H9 (cell line): ENCODE measurements around the gene MIGA2. TPM values are rescaled to one million over a fixed set of nuclear protein-coding genes. Genes with fewer than 3 reads are reported as not detected.

Source experiments
- DNase-seq: peaks from one replicate; pipeline ENCODE4 v3.0.0-alpha.2; 2017
- H2AFZ ChIP-seq: one replicate; pipeline ENCODE4 v1.6.1; 2013; ENCODE audit warnings: mild to moderate bottlenecking, low read length, control low read depth, moderate library complexity
- H2AK5ac ChIP-seq: 2 replicates; pipeline ENCODE4 v1.6.1; 2013; ENCODE audit warnings: low read length, control low read depth, mixed read lengths; ENCODE audit not compliant: insufficient read length
- H2BK120ac ChIP-seq: one replicate; pipeline ENCODE4 v1.6.1; 2013; ENCODE audit warnings: low read depth, mild to moderate bottlenecking, low read length, control low read depth, inconsistent platforms; ENCODE audit not compliant: poor library complexity, severe bottlenecking
- H2BK12ac ChIP-seq: 2 replicates; pipeline ENCODE4 v1.6.1; 2013; ENCODE audit warnings: low read length, control low read depth, mixed read lengths, low read depth; ENCODE audit not compliant: insufficient read length
- H2BK15ac ChIP-seq: 2 replicates; pipeline ENCODE4 v1.6.1; 2013; ENCODE audit warnings: low read depth, low read length, control low read depth
- H2BK20ac ChIP-seq: one replicate; pipeline ENCODE4 v1.6.1; 2013; ENCODE audit warnings: low read depth, mild to moderate bottlenecking, low read length, control low read depth, inconsistent platforms; ENCODE audit not compliant: poor library complexity, severe bottlenecking
- H2BK5ac ChIP-seq: 2 replicates; pipeline ENCODE4 v1.6.1; 2013; ENCODE audit warnings: low read length, control low read depth, mixed read lengths; ENCODE audit not compliant: insufficient read length
- H3K14ac ChIP-seq: 2 replicates; pipeline ENCODE4 v1.6.1; 2013; ENCODE audit warnings: low read length, control low read depth; ENCODE audit not compliant: insufficient read depth
- H3K18ac ChIP-seq: 2 replicates; pipeline ENCODE4 v1.6.1; 2013; ENCODE audit warnings: low read depth, mild to moderate bottlenecking, mixed read lengths, low read length, control low read depth; ENCODE audit not compliant: insufficient read length
- H3K23ac ChIP-seq: 2 replicates; pipeline ENCODE4 v1.6.1; 2013; ENCODE audit warnings: low read length, control low read depth, mixed read lengths, low read depth; ENCODE audit not compliant: insufficient read length
- H3K23me2 ChIP-seq: 2 replicates; pipeline ENCODE4 v1.6.1; 2013; ENCODE audit warnings: low read depth, mild to moderate bottlenecking, mixed read lengths, low read length, control low read depth; ENCODE audit not compliant: insufficient read length, poor library complexity, severe bottlenecking
- H3K27ac ChIP-seq: 2 replicates; pipeline ENCODE4 v1.5.1; 2013; ENCODE audit warnings: low read length, control low read depth, mixed read lengths, low read depth; ENCODE audit not compliant: insufficient read length
- H3K27me3 ChIP-seq: 2 replicates; pipeline ENCODE4 v1.6.1; 2013; ENCODE audit warnings: low read length, control low read depth, inconsistent platforms; ENCODE audit not compliant: insufficient read depth
- H3K4ac ChIP-seq: 2 replicates; pipeline ENCODE4 v1.6.1; 2013; ENCODE audit warnings: low read depth, mild to moderate bottlenecking, control low read depth, inconsistent platforms, low read length, moderate library complexity
- H3K4me1 ChIP-seq: 2 replicates; pipeline ENCODE4 v1.6.1; 2013; ENCODE audit warnings: low read length, control low read depth, inconsistent platforms; ENCODE audit not compliant: insufficient read depth
- H3K4me2 ChIP-seq: 2 replicates; pipeline ENCODE4 v1.6.1; 2013; ENCODE audit warnings: low read length, control low read depth, mixed read lengths; ENCODE audit not compliant: insufficient read length, insufficient read depth
- H3K56ac ChIP-seq: 2 replicates; pipeline ENCODE4 v1.6.1; 2013; ENCODE audit warnings: low read depth, mild to moderate bottlenecking, mixed read lengths, low read length, control low read depth; ENCODE audit not compliant: insufficient read length
- H3K79me1 ChIP-seq: 2 replicates; pipeline ENCODE4 v1.6.1; 2013; ENCODE audit warnings: low read depth, mild to moderate bottlenecking, moderate library complexity, low read length, control low read depth, inconsistent platforms; ENCODE audit not compliant: insufficient read depth, poor library complexity, severe bottlenecking
- H3K79me2 ChIP-seq: 2 replicates; pipeline ENCODE4 v1.6.1; 2013; ENCODE audit warnings: low read length, control low read depth, inconsistent platforms; ENCODE audit not compliant: insufficient read depth
- H3K9ac ChIP-seq: 2 replicates; pipeline ENCODE4 v1.6.1; 2013; ENCODE audit warnings: low read length, control low read depth, mixed read lengths; ENCODE audit not compliant: insufficient read length; ENCODE audit errors: extremely low read depth
- H3K9me3 ChIP-seq: one replicate; pipeline ENCODE4 v1.6.1; 2013; ENCODE audit warnings: low read depth, low read length, inconsistent platforms; ENCODE audit not compliant: control insufficient read depth
- H3T11ph ChIP-seq: one replicate; pipeline ENCODE4 v1.6.1; 2013; ENCODE audit warnings: mild to moderate bottlenecking, low read length, control low read depth, inconsistent platforms
- H4K20me1 ChIP-seq: one replicate; pipeline ENCODE4 v1.6.1; 2013; ENCODE audit not compliant: control insufficient read depth, insufficient read length, insufficient read depth
- H4K5ac ChIP-seq: 2 replicates; pipeline ENCODE4 v1.6.1; 2013; ENCODE audit warnings: low read depth, mild to moderate bottlenecking, mixed read lengths, low read length, control low read depth; ENCODE audit not compliant: insufficient read length
- H4K8ac ChIP-seq: replicated peaks from 2 replicates; pipeline ENCODE4 v1.6.1; 2013; ENCODE audit warnings: low read length, control low read depth, mixed read lengths, low read depth; ENCODE audit not compliant: insufficient read length
- H4K91ac ChIP-seq: 2 replicates; pipeline ENCODE4 v1.6.1; 2013; ENCODE audit warnings: low read depth, mild to moderate bottlenecking, moderate library complexity, mixed read lengths, low read length, control low read depth; ENCODE audit not compliant: insufficient read length
- H3K27ac Mint-ChIP-seq, 3 experiments: 2 replicates in 2 of 3; 3 replicates in 1 of 3; pipeline ENCODE4 v1.8.0; 2020 to 2021; ENCODE audit warnings: mixed read lengths in 3 of 3, mild to moderate bottlenecking in 1 of 3, moderate library complexity in 1 of 3
- H3K27me3 Mint-ChIP-seq: 2 replicates; pipeline ENCODE4 v1.8.0; 2021; ENCODE audit warnings: low read depth, mild to moderate bottlenecking, moderate library complexity, mixed read lengths
- H3K36me3 Mint-ChIP-seq, 3 experiments: 2 replicates in 2 of 3; 3 replicates in 1 of 3; pipeline ENCODE4 v1.8.0; 2020 to 2021; ENCODE audit warnings: low read depth in 3 of 3, mixed read lengths in 3 of 3; ENCODE audit not compliant: insufficient read depth in 1 of 3
- H3K4me1 Mint-ChIP-seq, 2 experiments: 2 replicates each; pipeline ENCODE4 v1.8.0; 2020; ENCODE audit warnings: mixed read lengths in 2 of 2
- H3K4me3 Mint-ChIP-seq, 2 experiments: 2 replicates in 1 of 2; 3 replicates in 1 of 2; pipeline ENCODE4 v1.8.0; 2020 to 2021; ENCODE audit warnings: mild to moderate bottlenecking in 2 of 2, mixed read lengths in 2 of 2, moderate library complexity in 1 of 2
- H3K9me3 Mint-ChIP-seq, 2 experiments: 2 replicates in 1 of 2; 3 replicates in 1 of 2; pipeline ENCODE4 v1.8.0; 2020; ENCODE audit warnings: mild to moderate bottlenecking in 2 of 2, mixed read lengths in 2 of 2, moderate library complexity in 1 of 2
- WGBS: extraction: QIAGEN DNeasy Blood & Tissue Kit; methylation state at CpG from one replicate; pipeline ENCODE4 v1.1.7; 2013; ENCODE audit warnings: missing lambda C conversion rate, low lambda C conversion rate, mixed read lengths; ENCODE audit not compliant: insufficient read length; ENCODE audit errors: extremely low coverage; 5-methylcytosine and 5-hydroxymethylcytosine counted together
- total RNA-seq: library from RNA; stranded (reverse); gene quantifications from 2 replicates; pipeline ENCODE4 v1.2.1, GENCODE V29; 2021
- TF ChIP-seq, protein P1 (sequence below): fragments of 200-600 bp; sonication (generic); conservative IDR thresholded peaks from 3 replicates; pipeline ENCODE4 v1.8.0; 2021; ENCODE audit warnings: antibody characterized with exemption, mild to moderate bottlenecking

MIGA2 gene
- total RNA-seq, 1 experiment from 2014 or later: 37.8 TPM

GRCh38 chr9:129021091-129021490 is 15.3 kb upstream of the MIGA2 start:
- no peak overlapping the region for H4K91ac ChIP-seq
- no peak overlapping the region for H3T11ph ChIP-seq
- no peak overlapping the region for H3K18ac ChIP-seq
- H3K56ac ChIP-seq: no peak overlapping the region
- no peaks in the 10 kb centered on the region; the same call in 1 of the 2 replicates for H3K4me1 ChIP-seq
- H3K27ac ChIP-seq: no peak overlapping the region
- no peak overlapping the region for H3K4me2 ChIP-seq
- Mint-ChIP-seq H3K4me1 (peaks cover 6 to 24% of the 10 kb centered on the region in 2 experiments; a peak in 3 of 4 replicates), H3K27ac (peak overlapping the region in 1 of 3 experiments; percentile 91; a peak in 4 of 7 replicates), H3K36me3 (peaks cover 8 to 26% (median 11%) of the 10 kb centered on the region in 3 experiments; a peak in 6 of 7 replicates), H3K9me3 (no peaks in the 10 kb centered on the region), H3K4me3 (no peak overlapping the region; a peak in 1 of 5 replicates), H3K27me3 (no peaks in the 10 kb centered on the region; the same call in 1 of the 2 replicates)
- no CpG with 5 or more reads among the region's 8 CpGs for whole genome bisulfite sequencing
- H3K23me2 ChIP-seq: peaks cover 3% of the 10 kb centered on the region
- no peak overlapping the region for H3K9ac ChIP-seq
- H2BK5ac ChIP-seq: no peak overlapping the region
- no peak overlapping the region for H2BK20ac ChIP-seq
- H4K5ac ChIP-seq: no peak overlapping the region
- H2BK15ac ChIP-seq: no peak overlapping the region
- no peaks in the 10 kb centered on the region for H3K79me2 ChIP-seq
- H3K9me3 ChIP-seq: no peaks in the 10 kb centered on the region
- H2BK120ac ChIP-seq: no peak overlapping the region
- H2AFZ ChIP-seq: no peak overlapping the region
- peaks cover 10% of the 10 kb centered on the region for H3K79me1 ChIP-seq
- H3K4ac ChIP-seq: no peak overlapping the region
- no peak overlapping the region for H3K14ac ChIP-seq
- H3K27me3 ChIP-seq: no peaks in the 10 kb centered on the region
- H3K23ac ChIP-seq: no peak overlapping the region
- no peaks in the 10 kb centered on the region for H4K20me1 ChIP-seq
- TF ChIP-seq, protein P1, sequence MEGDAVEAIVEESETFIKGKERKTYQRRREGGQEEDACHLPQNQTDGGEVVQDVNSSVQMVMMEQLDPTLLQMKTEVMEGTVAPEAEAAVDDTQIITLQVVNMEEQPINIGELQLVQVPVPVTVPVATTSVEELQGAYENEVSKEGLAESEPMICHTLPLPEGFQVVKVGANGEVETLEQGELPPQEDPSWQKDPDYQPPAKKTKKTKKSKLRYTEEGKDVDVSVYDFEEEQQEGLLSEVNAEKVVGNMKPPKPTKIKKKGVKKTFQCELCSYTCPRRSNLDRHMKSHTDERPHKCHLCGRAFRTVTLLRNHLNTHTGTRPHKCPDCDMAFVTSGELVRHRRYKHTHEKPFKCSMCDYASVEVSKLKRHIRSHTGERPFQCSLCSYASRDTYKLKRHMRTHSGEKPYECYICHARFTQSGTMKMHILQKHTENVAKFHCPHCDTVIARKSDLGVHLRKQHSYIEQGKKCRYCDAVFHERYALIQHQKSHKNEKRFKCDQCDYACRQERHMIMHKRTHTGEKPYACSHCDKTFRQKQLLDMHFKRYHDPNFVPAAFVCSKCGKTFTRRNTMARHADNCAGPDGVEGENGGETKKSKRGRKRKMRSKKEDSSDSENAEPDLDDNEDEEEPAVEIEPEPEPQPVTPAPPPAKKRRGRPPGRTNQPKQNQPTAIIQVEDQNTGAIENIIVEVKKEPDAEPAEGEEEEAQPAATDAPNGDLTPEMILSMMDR: no peak
- no peak overlapping the region for H2AK5ac ChIP-seq
- no peak for DNase-seq
- H4K8ac ChIP-seq: no peak overlapping the region
- H2BK12ac ChIP-seq: no peak overlapping the region
